ENCODE measurements around the gene GADL1. TPM values are rescaled to one million over a fixed set of nuclear protein-coding genes. Genes with fewer than 3 reads are reported as not detected.

Gene GADL1
- total and polyA plus RNA-seq, 9 donors, result 0.01 to 13.3 (median 0.23) TPM; not detected in 3

DNA sequence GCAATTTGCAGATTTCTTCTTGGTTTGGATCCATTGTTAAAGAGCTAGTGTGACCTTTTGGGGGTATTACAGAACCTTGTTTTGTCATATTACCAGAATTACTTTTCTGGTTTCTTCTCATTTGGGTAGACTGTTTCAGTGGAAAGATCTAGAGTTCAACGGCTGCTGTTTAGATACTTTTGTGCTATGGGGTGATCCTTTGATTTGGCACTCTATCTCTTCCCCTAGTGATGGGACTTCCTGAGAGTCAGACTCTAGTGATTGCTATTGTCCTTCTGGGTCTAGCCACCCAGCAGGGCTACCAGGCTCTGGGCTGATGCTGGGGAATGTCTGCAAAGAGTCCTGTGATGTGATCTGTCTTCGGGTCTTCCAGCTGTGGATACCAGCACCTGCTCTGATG is 46.3 kb upstream of the GADL1 start:
- Histone ChIP-seq H3K4me3 (no peak overlapping the region), H3K4me1 (ENCODE audit: insufficient read depth) (no peaks in the 10 kb centered on the region), H3K27me3 (no peaks in the 10 kb centered on the region), H3K27ac (no peak overlapping the region), H3K36me3 (no peaks in the 10 kb centered on the region), H3K9me3 (no peaks in the 10 kb centered on the region)
- intact Hi-C loops (cut with DNase I), result loop anchor here in 1 of 4 donors (10.0 kb wide), 1 partner anchor 824 kb away; no protein-coding TSS in a partner anchor
- TF ChIP-seq EP300 (IDR thresholded peaks at IDR 0.05) (no peak), CTCF (IDR thresholded peaks at IDR 0.05) (no peak), POLR2A (IDR thresholded peaks at IDR 0.05) (no peak)
- WGBS, 3 donors, result 93 to 100% (median 94%) methylated on average over 2 of the region's 2 CpGs
- DNase-seq, result no peak

GRCh38 chr3:30934208-30934550 is 39.7 kb upstream of the GADL1 start:
- Histone ChIP-seq H3K4me3 (no peak overlapping the region), H3K27ac (no peak overlapping the region), H3K36me3 (no peaks in the 10 kb centered on the region), H3K27me3 (no peaks in the 10 kb centered on the region), H3K4me1 (ENCODE audit: insufficient read depth) (no peaks in the 10 kb centered on the region), H3K9me3 (no peaks in the 10 kb centered on the region)
- TF ChIP-seq CTCF (IDR thresholded peaks at IDR 0.05) (peak; percentile 42 to 61 (median 55)), POLR2A (IDR thresholded peaks at IDR 0.05) (no peak)
- intact Hi-C loops (cut with DNase I), result loop anchor here in 1 of 4 donors (10.0 kb wide), 1 partner anchor 831 kb away; no protein-coding TSS in a partner anchor
- WGBS, 3 donors, result 8 to 9% (median 8%) methylated on average over 6 of the region's 6 CpGs
- DNase-seq, result peak in 4 of 5 donors; percentile 18 to 36 (median 28)

DNA sequence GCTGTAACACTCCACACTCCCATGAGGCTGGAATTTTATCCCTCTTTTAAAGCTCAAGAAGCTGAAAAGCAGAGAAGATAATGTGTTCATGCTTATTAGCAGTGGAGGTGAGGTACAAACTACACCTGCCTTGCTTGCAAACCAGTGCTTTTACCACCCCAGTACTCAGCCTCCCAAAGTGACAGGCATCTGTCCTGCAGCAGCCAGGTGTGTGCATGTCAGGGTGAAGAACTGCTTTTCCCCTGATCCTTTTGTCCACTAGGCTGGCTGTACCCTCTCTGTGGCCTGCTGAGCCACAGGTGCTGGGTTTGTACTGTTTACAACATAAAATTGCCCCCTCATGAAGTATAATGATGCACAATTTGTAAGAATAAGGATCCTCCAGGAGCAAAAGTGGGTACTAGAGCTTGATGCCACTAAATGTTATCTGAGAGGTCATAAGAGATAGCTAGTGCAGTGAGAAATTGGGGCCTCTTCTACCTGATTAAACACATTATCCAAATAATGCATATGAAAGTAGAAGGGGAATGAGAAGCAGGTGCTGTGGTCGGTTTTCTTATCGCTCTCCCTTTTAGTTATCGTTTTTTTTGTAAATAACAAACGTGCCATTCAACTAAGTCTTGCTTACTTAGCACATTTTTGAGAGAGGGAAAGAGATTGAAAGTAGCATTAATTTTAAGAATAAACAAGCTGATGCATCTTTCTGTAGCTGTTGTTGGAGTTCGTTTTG is 39.2 kb upstream of the GADL1 start:
- DNase-seq, result no peak
- H3K4me3 ChIP-seq, result no peak overlapping the region
- H3K27ac ChIP-seq, result no peak overlapping the region
- H3K36me3 ChIP-seq, result no peaks in the 10 kb centered on the region
- H3K9me3 ChIP-seq, result no peaks in the 10 kb centered on the region
- WGBS, 3 donors, result 5 to 11% (median 7%) methylated on average over 5 of the region's 5 CpGs
- no peaks in the 10 kb centered on the region for H3K27me3 ChIP-seq
- intact Hi-C loops (cut with DNase I), result loop anchor here in 1 of 4 donors (10.0 kb wide), 1 partner anchor 831 kb away; no protein-coding TSS in a partner anchor
- no peaks in the 10 kb centered on the region for H3K4me1 ChIP-seq (ENCODE audit: insufficient read depth)
- TF ChIP-seq CTCF (IDR thresholded peaks at IDR 0.05) (no peak), EP300 (IDR thresholded peaks at IDR 0.05) (no peak)

DNA sequence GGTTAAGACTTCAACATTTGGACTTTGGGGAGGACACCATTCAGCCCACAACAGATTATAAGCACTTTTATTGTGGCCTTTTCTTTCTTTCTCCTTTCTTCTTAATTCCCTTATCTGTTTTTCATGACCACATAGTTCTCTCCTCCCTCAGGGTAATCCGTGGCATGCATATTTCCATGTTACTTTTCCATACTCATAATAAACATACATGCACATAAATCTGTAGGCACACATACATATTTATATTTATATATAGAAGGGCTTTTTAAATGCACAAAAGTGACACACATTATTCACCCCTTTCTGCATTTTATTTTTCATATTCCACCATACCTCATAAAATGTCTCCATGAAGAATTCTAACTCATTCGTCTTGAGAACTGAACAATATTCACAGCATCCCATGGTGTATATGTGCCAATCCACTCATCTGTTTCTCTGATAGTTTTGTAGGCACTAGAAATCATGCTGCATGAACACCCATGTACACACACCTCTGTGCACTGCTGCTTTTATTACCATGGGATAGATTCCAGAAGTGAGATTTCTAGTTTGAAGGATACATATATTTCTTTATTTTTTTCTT is 38.1 kb upstream of the GADL1 start:
- TF ChIP-seq POLR2A (IDR thresholded peaks at IDR 0.05), result no peak
- no peak for TF ChIP-seq EP300 (IDR thresholded peaks at IDR 0.05)
- no peak for TF ChIP-seq CTCF (IDR thresholded peaks at IDR 0.05)
- Histone ChIP-seq H3K4me3 (no peak overlapping the region), H3K4me1 (ENCODE audit: insufficient read depth) (no peaks in the 10 kb centered on the region), H3K27me3 (no peaks in the 10 kb centered on the region), H3K27ac (no peak overlapping the region), H3K36me3 (no peaks in the 10 kb centered on the region), H3K9me3 (no peaks in the 10 kb centered on the region)
- DNase-seq, result no peak
- 28 to 75% (median 52%) methylated on average over 2 of the region's 2 CpGs for WGBS, 3 donors
- intact Hi-C loops (cut with DNase I), result loop anchor here in 1 of 4 donors (10.0 kb wide), 1 partner anchor 832 kb away; no protein-coding TSS in a partner anchor
